Nephron (organoid): ENCODE data around the gene APCS.

ENCODE experiments used
- H3K27ac Mint-ChIP-seq, 3 experiments: 2 replicates each; pipeline ENCODE4 v1.8.0; 2020; ENCODE audit warnings: mixed read lengths in 3 of 3, mild to moderate bottlenecking in 2 of 3, moderate library complexity in 1 of 3
- H3K27me3 Mint-ChIP-seq: 2 replicates; pipeline ENCODE4 v1.8.0; 2021; ENCODE audit warnings: low read depth, mild to moderate bottlenecking, moderate library complexity, mixed read lengths
- H3K36me3 Mint-ChIP-seq: 2 replicates; pipeline ENCODE4 v1.8.0; 2020; ENCODE audit warnings: low read depth, mixed read lengths
- H3K4me1 Mint-ChIP-seq: 2 replicates; pipeline ENCODE4 v1.8.0; 2020; ENCODE audit warnings: mixed read lengths
- H3K4me3 Mint-ChIP-seq, 3 experiments: 2 replicates each; pipeline ENCODE4 v1.8.0; 2020; ENCODE audit warnings: mild to moderate bottlenecking in 3 of 3, mixed read lengths in 3 of 3, moderate library complexity in 2 of 3
- H3K9me3 Mint-ChIP-seq: 2 replicates; pipeline ENCODE4 v1.8.0; 2020; ENCODE audit warnings: mixed read lengths
- TF ChIP-seq, protein P1 (sequence below), 3 experiments: fragments of 200-600 bp; sonication (generic); IDR thresholded peaks; one replicate each; pipeline ENCODE4 v1.5.0; 2021; ENCODE audit warnings: antibody characterized with exemption in 3 of 3; ENCODE audit not compliant: unreplicated experiment in 3 of 3

The APCS gene, protein sequence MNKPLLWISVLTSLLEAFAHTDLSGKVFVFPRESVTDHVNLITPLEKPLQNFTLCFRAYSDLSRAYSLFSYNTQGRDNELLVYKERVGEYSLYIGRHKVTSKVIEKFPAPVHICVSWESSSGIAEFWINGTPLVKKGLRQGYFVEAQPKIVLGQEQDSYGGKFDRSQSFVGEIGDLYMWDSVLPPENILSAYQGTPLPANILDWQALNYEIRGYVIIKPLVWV

DNA sequence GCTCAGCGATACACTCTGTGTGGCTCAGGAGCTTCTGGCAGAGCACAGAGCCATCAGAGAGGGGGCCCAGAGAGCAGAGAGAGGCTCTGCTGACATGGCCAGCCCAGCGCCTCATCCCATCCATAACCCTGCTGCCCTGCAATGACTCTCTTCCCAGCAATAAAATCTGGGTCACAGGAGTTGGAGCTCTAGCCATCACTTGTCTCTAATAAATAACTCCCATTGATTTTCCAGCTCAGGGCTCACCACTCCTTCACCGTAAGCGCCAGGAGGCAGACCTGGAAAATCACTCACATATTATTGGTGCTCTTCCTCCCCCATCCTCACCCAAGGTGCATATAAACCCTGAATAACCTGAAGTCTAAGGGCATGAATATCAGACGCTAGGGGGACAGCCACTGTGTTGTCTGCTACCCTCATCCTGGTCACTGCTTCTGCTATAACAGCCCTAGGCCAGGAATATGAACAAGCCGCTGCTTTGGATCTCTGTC, at the start of gene APCS:
APCS (plus strand) TSS at position 366 of the 491 bp plus-strand sequence; CDS start at position 462, 96 bp downstream.
- Mint-ChIP-seq H3K4me1 (no peaks in the 10 kb centered on the region), H3K27me3 (no peaks in the 10 kb centered on the region), H3K9me3 (no peaks in the 10 kb centered on the region), H3K4me3 (no peak within 1 kb of the TSS), H3K36me3 (no peaks in the 10 kb centered on the region), H3K27ac (no peak within 1 kb of the TSS)
- TF ChIP-seq, protein P1, sequence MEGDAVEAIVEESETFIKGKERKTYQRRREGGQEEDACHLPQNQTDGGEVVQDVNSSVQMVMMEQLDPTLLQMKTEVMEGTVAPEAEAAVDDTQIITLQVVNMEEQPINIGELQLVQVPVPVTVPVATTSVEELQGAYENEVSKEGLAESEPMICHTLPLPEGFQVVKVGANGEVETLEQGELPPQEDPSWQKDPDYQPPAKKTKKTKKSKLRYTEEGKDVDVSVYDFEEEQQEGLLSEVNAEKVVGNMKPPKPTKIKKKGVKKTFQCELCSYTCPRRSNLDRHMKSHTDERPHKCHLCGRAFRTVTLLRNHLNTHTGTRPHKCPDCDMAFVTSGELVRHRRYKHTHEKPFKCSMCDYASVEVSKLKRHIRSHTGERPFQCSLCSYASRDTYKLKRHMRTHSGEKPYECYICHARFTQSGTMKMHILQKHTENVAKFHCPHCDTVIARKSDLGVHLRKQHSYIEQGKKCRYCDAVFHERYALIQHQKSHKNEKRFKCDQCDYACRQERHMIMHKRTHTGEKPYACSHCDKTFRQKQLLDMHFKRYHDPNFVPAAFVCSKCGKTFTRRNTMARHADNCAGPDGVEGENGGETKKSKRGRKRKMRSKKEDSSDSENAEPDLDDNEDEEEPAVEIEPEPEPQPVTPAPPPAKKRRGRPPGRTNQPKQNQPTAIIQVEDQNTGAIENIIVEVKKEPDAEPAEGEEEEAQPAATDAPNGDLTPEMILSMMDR (IDR thresholded peaks at IDR 0.05; ENCODE audit: unreplicated experiment in 3 of 3): no peak

DNA sequence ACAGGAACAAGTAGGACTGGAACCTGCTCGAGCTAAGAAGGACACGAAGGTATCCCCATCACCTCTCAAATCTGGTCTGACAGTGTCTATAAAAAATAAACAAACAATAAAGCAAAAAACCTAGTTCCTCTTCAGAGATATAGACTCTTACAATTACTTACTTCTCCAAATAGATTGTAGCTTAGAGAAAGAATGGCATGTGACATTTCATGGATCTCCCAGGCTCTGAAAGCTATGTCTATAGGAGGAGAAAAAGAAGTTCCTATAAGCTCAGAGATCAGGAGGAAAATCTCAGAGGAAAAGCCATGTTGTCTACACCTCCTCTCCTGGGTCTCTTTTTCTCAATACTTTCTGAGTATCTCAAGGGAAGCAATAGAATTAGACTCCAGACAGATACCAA, 39.5 kb upstream of the APCS start:
- Mint-ChIP-seq H3K27me3 (peaks cover 3% of the 10 kb centered on the region), H3K9me3 (no peaks in the 10 kb centered on the region), H3K36me3 (no peaks in the 10 kb centered on the region), H3K27ac (no peak overlapping the region), H3K4me3 (no peak overlapping the region), H3K4me1 (no peaks in the 10 kb centered on the region)
- TF ChIP-seq, protein P1 (IDR thresholded peaks at IDR 0.05; ENCODE audit: unreplicated experiment in 3 of 3): no peak

DNA sequence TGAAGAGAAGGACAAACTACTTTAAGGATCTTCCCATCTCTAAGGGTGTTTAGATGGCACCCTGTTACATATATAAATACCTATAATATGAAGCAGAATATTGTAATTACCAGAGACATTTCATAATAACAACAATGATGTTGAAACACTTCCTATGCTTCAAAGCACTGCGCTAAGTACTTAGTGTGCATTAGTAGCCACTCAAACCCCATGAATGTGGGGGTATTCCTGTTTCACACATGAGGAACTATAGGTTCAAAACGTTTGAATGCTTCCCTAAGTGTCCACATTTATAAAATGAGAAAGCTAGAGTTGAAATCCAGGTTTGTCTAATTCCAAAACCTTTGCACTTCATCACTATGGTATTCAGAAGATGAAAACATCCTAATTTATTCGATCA, 33.4 kb upstream of the APCS start:
- Mint-ChIP-seq H3K27me3 (peaks cover 4% of the 10 kb centered on the region), H3K36me3 (no peaks in the 10 kb centered on the region), H3K4me1 (no peaks in the 10 kb centered on the region), H3K9me3 (peaks cover 3% of the 10 kb centered on the region), H3K27ac (no peak overlapping the region), H3K4me3 (no peak overlapping the region)
- TF ChIP-seq, protein P1 (IDR thresholded peaks at IDR 0.05; ENCODE audit: unreplicated experiment in 3 of 3): no peak

DNA sequence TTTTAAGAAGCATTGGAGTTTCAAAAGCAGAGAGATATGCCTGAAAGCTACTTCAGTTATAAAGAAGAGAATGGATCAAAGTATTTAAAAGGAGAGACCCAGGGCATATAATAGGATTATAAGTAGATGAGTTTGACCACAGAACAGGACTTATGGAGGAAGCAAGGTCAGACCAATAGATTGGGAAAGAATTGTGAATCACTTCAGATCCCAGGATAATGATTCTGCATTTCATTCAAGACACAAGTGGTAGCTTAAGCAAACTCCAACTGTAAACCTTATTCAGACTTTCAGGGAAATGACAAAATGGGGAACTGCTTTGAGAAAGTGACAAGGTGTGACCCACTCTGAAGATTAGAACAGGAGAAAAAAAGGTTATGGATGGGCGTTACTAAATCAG, 32.9 kb upstream of the APCS start:
- Mint-ChIP-seq H3K36me3 (no peaks in the 10 kb centered on the region), H3K27me3 (peaks cover 4% of the 10 kb centered on the region), H3K4me3 (no peak overlapping the region), H3K27ac (no peak overlapping the region), H3K9me3 (peaks cover 5% of the 10 kb centered on the region), H3K4me1 (no peaks in the 10 kb centered on the region)
- TF ChIP-seq, protein P1 (IDR thresholded peaks at IDR 0.05; ENCODE audit: unreplicated experiment in 3 of 3): no peak

DNA sequence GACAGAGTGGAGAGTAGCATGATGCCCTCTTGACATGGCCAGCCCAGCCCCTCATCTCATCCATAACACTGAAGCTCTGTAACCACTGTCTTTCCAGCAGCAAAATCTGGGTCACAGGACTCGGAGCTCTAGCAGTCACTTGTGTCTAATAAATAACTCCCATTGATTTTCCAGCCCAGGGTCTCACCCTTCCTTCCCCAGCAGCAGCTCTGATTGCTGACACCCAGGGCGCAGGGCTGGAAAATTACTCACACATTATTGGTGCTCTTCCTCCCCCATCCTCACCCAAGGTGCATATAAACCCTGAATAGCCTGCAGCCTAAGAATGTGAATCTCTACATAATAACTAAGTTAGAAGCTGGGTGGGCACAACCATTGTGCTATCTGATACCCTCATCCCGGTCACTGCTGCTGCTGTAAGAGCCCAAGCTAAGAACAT, 30.7 kb upstream of the APCS start:
- TF ChIP-seq, protein P1 (IDR thresholded peaks at IDR 0.05; ENCODE audit: unreplicated experiment in 3 of 3): no peak
- H3K27ac Mint-ChIP-seq: peak overlapping the region in 1 of 3 experiments; percentile 63
- H3K27me3 Mint-ChIP-seq: peaks cover 4% of the 10 kb centered on the region
- H3K4me3 Mint-ChIP-seq: no peak overlapping the region
- H3K4me1 Mint-ChIP-seq: no peaks in the 10 kb centered on the region
- H3K9me3 Mint-ChIP-seq: peaks cover 5% of the 10 kb centered on the region
- H3K36me3 Mint-ChIP-seq: no peaks in the 10 kb centered on the region

DNA sequence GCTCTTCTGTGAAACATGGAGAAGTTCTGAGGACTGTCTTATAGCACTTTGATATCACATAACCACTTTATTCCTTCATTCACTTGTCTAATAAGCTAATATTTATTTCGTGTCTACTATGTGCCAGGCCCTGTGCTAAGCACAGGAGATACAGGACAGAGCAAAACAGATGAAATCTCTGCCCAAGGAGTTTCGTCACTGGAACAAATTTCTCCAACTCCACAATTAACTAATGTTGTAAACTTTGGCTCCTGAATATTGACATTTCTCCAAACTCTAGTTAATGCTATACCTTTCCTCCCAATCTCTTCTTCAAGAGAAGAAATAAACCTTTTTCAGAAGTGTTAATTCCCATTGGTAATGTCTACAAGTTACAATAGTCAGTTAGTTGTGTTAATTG, 27.0 kb upstream of the APCS start:
- H3K9me3 Mint-ChIP-seq: peaks cover 2% of the 10 kb centered on the region
- TF ChIP-seq, protein P1 (IDR thresholded peaks at IDR 0.05; ENCODE audit: unreplicated experiment in 3 of 3): no peak
- no peak overlapping the region for H3K4me3 Mint-ChIP-seq
- no peaks in the 10 kb centered on the region for H3K4me1 Mint-ChIP-seq
- H3K36me3 Mint-ChIP-seq: no peaks in the 10 kb centered on the region
- H3K27ac Mint-ChIP-seq: no peak overlapping the region
- peaks cover 4% of the 10 kb centered on the region for H3K27me3 Mint-ChIP-seq
